IMR-90 (cell line): Measurements from ENCODE around the gene ZW10. TPM values are rescaled to one million over a fixed set of nuclear protein-coding genes. Genes with fewer than 3 reads are reported as not detected.

ENCODE experiments used
- ATAC-seq: fragments of 200-7000 bp; cut with Tn5 transposase; 2 replicates; pipeline ENCODE4 v1.9.1; 2020; ENCODE audit warnings: low read depth, mild to moderate bottlenecking, moderate library complexity
- BruUV-seq: library from RNA; stranded (reverse); fragments of 400-500 nt; replicated peaks from 2 replicates; lab custom pipeline; 2021; lab: Mats Ljungman, UMichigan
- CTCF ChIA-PET: fragments of 300-600 bp; formaldehyde crosslinking; extraction: SDS; loops from one replicate; lab custom pipeline; 2021; ENCODE audit warnings: antibody characterized with exemption; lab: Yijun Ruan, JAX
- POLR2A ChIA-PET: fragments of 300-600 bp; sonication (Branson Sonifier 250); formaldehyde crosslinking; loops from one replicate; lab custom pipeline; 2022; ENCODE audit warnings: antibody characterized with exemption; ENCODE audit not compliant: unreplicated experiment; lab: Charles Lee
- DNase-seq: peaks from one replicate; pipeline ENCODE4 v3.0.0; 2013
- H2AFZ ChIP-seq: replicated peaks from 2 replicates; pipeline ENCODE3; 2013; ENCODE audit warnings: low read length, mild to moderate bottlenecking; ENCODE audit not compliant: poor library complexity
- H2AK5ac ChIP-seq: 2 replicates; pipeline ENCODE4 v1.6.1; 2013; ENCODE audit warnings: low read depth, low read length, inconsistent platforms
- H2AK9ac ChIP-seq: replicated peaks from 2 replicates; pipeline ENCODE3; 2013; ENCODE audit warnings: mild to moderate bottlenecking, low read depth, low read length, moderate library complexity; ENCODE audit not compliant: poor library complexity
- H2BK120ac ChIP-seq: 2 replicates; pipeline ENCODE4 v1.6.1; 2013; ENCODE audit warnings: low read depth, low read length, inconsistent platforms
- H2BK15ac ChIP-seq: 3 replicates; pipeline ENCODE4 v1.6.1; 2013; ENCODE audit warnings: low read depth, low read length, inconsistent platforms
- H2BK20ac ChIP-seq: 2 replicates; pipeline ENCODE4 v1.6.1; 2013; ENCODE audit warnings: low read depth, mild to moderate bottlenecking, inconsistent platforms, low read length, moderate library complexity
- H2BK5ac ChIP-seq: 2 replicates; pipeline ENCODE4 v1.6.1; 2013; ENCODE audit warnings: mild to moderate bottlenecking, low read depth, low read length, inconsistent platforms; ENCODE audit not compliant: poor library complexity, severe bottlenecking
- H3K14ac ChIP-seq: replicated peaks from 2 replicates; pipeline ENCODE4 v1.6.1; 2013; ENCODE audit warnings: low read depth, low read length, inconsistent platforms
- H3K18ac ChIP-seq: 2 replicates; pipeline ENCODE4 v1.6.1; 2013; ENCODE audit warnings: low read depth, low read length, control low read depth
- H3K23ac ChIP-seq: 2 replicates; pipeline ENCODE4 v1.6.1; 2013; ENCODE audit warnings: low read depth, low read length, inconsistent platforms
- H3K27ac ChIP-seq: 2 replicates; pipeline ENCODE4 v1.5.1; 2013; ENCODE audit warnings: mild to moderate bottlenecking, control low read depth, low read length; ENCODE audit not compliant: insufficient read depth
- H3K27me3 ChIP-seq: 2 replicates; pipeline ENCODE4 v1.6.1; 2013; ENCODE audit warnings: low read length; ENCODE audit not compliant: control insufficient read depth, insufficient read depth
- H3K36me3 ChIP-seq: 2 replicates; pipeline ENCODE4 v1.6.1; 2013; ENCODE audit warnings: low read length, mixed read lengths; ENCODE audit not compliant: control insufficient read depth, insufficient read depth
- H3K4ac ChIP-seq: 2 replicates; pipeline ENCODE4 v1.6.1; 2013; ENCODE audit warnings: low read depth, low read length, inconsistent platforms
- H3K4me1 ChIP-seq: 2 replicates; pipeline ENCODE4 v1.6.1; 2013; ENCODE audit warnings: low read length, mixed read lengths; ENCODE audit not compliant: control insufficient read depth, insufficient read depth
- H3K4me2 ChIP-seq: 2 replicates; pipeline ENCODE4 v1.6.1; 2013; ENCODE audit warnings: low read depth, mild to moderate bottlenecking, control low read depth, low read length, moderate library complexity
- H3K4me3 ChIP-seq: 2 replicates; pipeline ENCODE4 v1.5.1; 2013; ENCODE audit warnings: low read depth, mild to moderate bottlenecking, control low read depth, low read length, moderate library complexity; ENCODE audit not compliant: insufficient read depth
- H3K56ac ChIP-seq: 2 replicates; pipeline ENCODE4 v1.6.1; 2013; ENCODE audit warnings: low read length, inconsistent platforms; ENCODE audit not compliant: insufficient read depth; ENCODE audit errors: extremely low read depth
- H3K79me1 ChIP-seq, 2 experiments: 2 replicates each; pipeline ENCODE4 v1.6.1; 2013; ENCODE audit warnings: low read length in 2 of 2, inconsistent platforms in 1 of 2, low read depth in 1 of 2
- H3K9ac ChIP-seq: 2 replicates; pipeline ENCODE4 v1.6.1; 2013; ENCODE audit warnings: low read depth, low read length, control low read depth
- H3K9me1 ChIP-seq: 2 replicates; pipeline ENCODE4 v1.6.1; 2013; ENCODE audit warnings: low read length, inconsistent platforms; ENCODE audit not compliant: insufficient read depth
- H3K9me3 ChIP-seq: 2 replicates; pipeline ENCODE4 v1.6.1; 2013; ENCODE audit warnings: low read length; ENCODE audit not compliant: control insufficient read depth, insufficient read depth
- H4K20me1 ChIP-seq: 2 replicates; pipeline ENCODE4 v1.6.1; 2013; ENCODE audit warnings: low read length, inconsistent platforms; ENCODE audit not compliant: insufficient read depth
- H4K5ac ChIP-seq: 2 replicates; pipeline ENCODE4 v1.6.1; 2013; ENCODE audit warnings: mild to moderate bottlenecking, low read depth, low read length, control low read depth
- H4K8ac ChIP-seq, 2 experiments: 2 replicates each; pipeline ENCODE4 v1.6.1; 2013; ENCODE audit warnings: low read depth in 2 of 2, low read length in 2 of 2, control low read depth in 1 of 2, inconsistent platforms in 1 of 2
- H4K91ac ChIP-seq: 2 replicates; pipeline ENCODE4 v1.6.1; 2013; ENCODE audit warnings: low read depth, low read length, inconsistent platforms; ENCODE audit not compliant: insufficient read depth
- CHD1 ChIP-seq: IDR thresholded peaks from 2 replicates; pipeline ENCODE4 v1.6.1; 2012; ENCODE audit warnings: low read depth, low read length, improper control_type of control experiment
- ELK1 ChIP-seq: fragments of 150-350 bp; IDR thresholded peaks from 2 replicates; pipeline ENCODE4 v1.6.1; 2016; ENCODE audit warnings: low read depth, mild to moderate bottlenecking, low read length, moderate library complexity, borderline replicate concordance
- FOS ChIP-seq: fragments of 150-350 bp; IDR thresholded peaks from 2 replicates; pipeline ENCODE4 v1.6.1; 2016; ENCODE audit warnings: low read depth, low read length
- MAZ ChIP-seq: IDR thresholded peaks from 2 replicates; pipeline ENCODE4 v1.6.1; 2012; ENCODE audit warnings: low read depth, mild to moderate bottlenecking, low read length, improper control_type of control experiment, moderate library complexity, borderline replicate concordance
- MXI1 ChIP-seq: IDR thresholded peaks from 2 replicates; pipeline ENCODE4 v1.6.1; 2012; ENCODE audit warnings: low read depth, mild to moderate bottlenecking, low read length, moderate library complexity, borderline replicate concordance
- NFE2L2 ChIP-seq: fragments of 150-350 bp; IDR thresholded peaks from 2 replicates; pipeline ENCODE4 v1.6.1; 2016; ENCODE audit warnings: low read depth, mild to moderate bottlenecking, low read length
- POLR2A ChIP-seq: IDR thresholded peaks from 2 replicates; pipeline ENCODE4 v1.6.1; 2012; ENCODE audit warnings: mild to moderate bottlenecking, low read depth, low read length
- RAD21 ChIP-seq: IDR thresholded peaks from 2 replicates; pipeline ENCODE4 v1.6.1; 2012; ENCODE audit warnings: low read length, improper control_type of control experiment
- RCOR1 ChIP-seq: IDR thresholded peaks from 2 replicates; pipeline ENCODE4 v1.6.1; 2012; ENCODE audit warnings: mild to moderate bottlenecking, low read length, improper control_type of control experiment; ENCODE audit not compliant: insufficient replicate concordance
- SMC3 ChIP-seq: fragments of 150-350 bp; IDR thresholded peaks from 2 replicates; pipeline ENCODE4 v1.6.1; 2016; ENCODE audit warnings: low read depth, mild to moderate bottlenecking, antibody characterized with exemption, low read length, moderate library complexity
- dilution Hi-C: fragments of 300-500 bp; cut with HindIII; formaldehyde crosslinking; loops from one replicate; pipeline ENCODE4 v1.14.3; 2018; ENCODE audit warnings: low sequenced_read_pairs; ENCODE audit not compliant: unreplicated experiment
- in situ Hi-C: fragments of 300-500 bp; cut with MboI; formaldehyde crosslinking; loops from 3 replicates; pipeline ENCODE4 v1.14.3; 2019; ENCODE audit warnings: low sequenced_read_pairs, inconsistent platforms, mixed read lengths
- intact Hi-C: fragments of 100-400 bp; cut with micrococcal nuclease; formaldehyde crosslinking; loops from 2 replicates; pipeline ENCODE4 v1.10.0; 2022
- polyA plus RNA-seq, 3 experiments: library from polyadenylated mRNA; depleted of rRNA; stranded (reverse); fragments of >200 nt; gene quantifications; 2 replicates each; pipeline ENCODE4 v1.2.3, GENCODE V29; 2012; ENCODE audit warnings: low replicate concordance in 1 of 3
- total RNA-seq: library from RNA; depleted of rRNA; stranded (reverse); fragments of >200 nt; gene quantifications from 2 replicates; pipeline ENCODE4 v1.2.3, GENCODE V29; 2012

Gene ZW10
- total and polyA plus RNA-seq, 2 of the 4 experiments (the other 2 are of a cell fraction), result 10.3 to 30.6 TPM

GRCh38 chr11:113805640-113806039 is 32.1 kb upstream of the ZW10 start:
- no peaks in the 10 kb centered on the region for H3K9me1 ChIP-seq
- no peak overlapping the region for H2AK5ac ChIP-seq
- no peak overlapping the region for H3K18ac ChIP-seq
- H3K4ac ChIP-seq, result no peak overlapping the region
- dilution Hi-C loops, result no loop called here
- H3K9me3 ChIP-seq, result no peaks in the 10 kb centered on the region
- no peak overlapping the region for H3K23ac ChIP-seq
- no TSS peak for BruUV-seq
- ChIA-PET POLR2A (no interaction called here), CTCF (interaction anchor here (0.6 to 1.9 kb wide), 5 partner anchors 9 to 457 kb away, joined by 3 to 6 read pairs (median 6); no protein-coding TSS in a partner anchor)
- H3K9ac ChIP-seq, result no peak overlapping the region
- ATAC-seq (no peak), DNase-seq (peak; percentile 5)
- intact Hi-C loops, result loop anchor here (1.0 kb wide), 1 partner anchor 456 kb away; no protein-coding TSS in a partner anchor
- no peak overlapping the region for H2AK9ac ChIP-seq
- H2BK120ac ChIP-seq, result no peak overlapping the region
- H3K27me3 ChIP-seq, result no peaks in the 10 kb centered on the region
- no peak overlapping the region for H3K56ac ChIP-seq
- no peak overlapping the region for H2BK5ac ChIP-seq
- H3K27ac ChIP-seq, result no peak overlapping the region
- no peak overlapping the region for H4K91ac ChIP-seq
- H3K4me1 ChIP-seq, result no peaks in the 10 kb centered on the region
- no peak overlapping the region for H4K5ac ChIP-seq
- no peak overlapping the region for H4K8ac ChIP-seq
- H3K36me3 ChIP-seq, result peaks cover 13% of the 10 kb centered on the region
- no peak overlapping the region for H2AFZ ChIP-seq
- no peak overlapping the region for H3K14ac ChIP-seq
- no peak overlapping the region for H2BK15ac ChIP-seq
- no peaks in the 10 kb centered on the region for H4K20me1 ChIP-seq
- no peak for TF ChIP-seq POLR2A
- no peak for TF ChIP-seq ELK1
- no peak for TF ChIP-seq CHD1
- TF ChIP-seq RCOR1, result no peak
- no peak for TF ChIP-seq MXI1
- TF ChIP-seq MAZ, result no peak
- no peak for TF ChIP-seq FOS
- TF ChIP-seq NFE2L2, result no peak
- TF ChIP-seq RAD21, result no peak
- TF ChIP-seq SMC3, result no peak
- no peak overlapping the region for H2BK20ac ChIP-seq
- in situ Hi-C loops, result no loop called here
- no peaks in the 10 kb centered on the region for H3K79me1 ChIP-seq
- no peak overlapping the region for H3K4me3 ChIP-seq
- no peak overlapping the region for H3K4me2 ChIP-seq
